ENCODE measurements around the gene CYSRT1. TPM values are rescaled to one million over a fixed set of nuclear protein-coding genes. Genes with fewer than 3 reads are reported as not detected.

The CYSRT1 gene
- total and polyA plus RNA-seq, 3 donors from 2014 or later: 3.0 to 5.6 (median 3.7) TPM

- H3K27ac ChIP-seq: no peak overlapping the region
- intact Hi-C loops (cut with DNase I; ENCODE audit: low total_unique reads): no loop called here
- peaks cover 10% of the 10 kb centered on the region for H3K4me1 ChIP-seq
- no peak for DNase-seq
- TF ChIP-seq, protein P1, sequence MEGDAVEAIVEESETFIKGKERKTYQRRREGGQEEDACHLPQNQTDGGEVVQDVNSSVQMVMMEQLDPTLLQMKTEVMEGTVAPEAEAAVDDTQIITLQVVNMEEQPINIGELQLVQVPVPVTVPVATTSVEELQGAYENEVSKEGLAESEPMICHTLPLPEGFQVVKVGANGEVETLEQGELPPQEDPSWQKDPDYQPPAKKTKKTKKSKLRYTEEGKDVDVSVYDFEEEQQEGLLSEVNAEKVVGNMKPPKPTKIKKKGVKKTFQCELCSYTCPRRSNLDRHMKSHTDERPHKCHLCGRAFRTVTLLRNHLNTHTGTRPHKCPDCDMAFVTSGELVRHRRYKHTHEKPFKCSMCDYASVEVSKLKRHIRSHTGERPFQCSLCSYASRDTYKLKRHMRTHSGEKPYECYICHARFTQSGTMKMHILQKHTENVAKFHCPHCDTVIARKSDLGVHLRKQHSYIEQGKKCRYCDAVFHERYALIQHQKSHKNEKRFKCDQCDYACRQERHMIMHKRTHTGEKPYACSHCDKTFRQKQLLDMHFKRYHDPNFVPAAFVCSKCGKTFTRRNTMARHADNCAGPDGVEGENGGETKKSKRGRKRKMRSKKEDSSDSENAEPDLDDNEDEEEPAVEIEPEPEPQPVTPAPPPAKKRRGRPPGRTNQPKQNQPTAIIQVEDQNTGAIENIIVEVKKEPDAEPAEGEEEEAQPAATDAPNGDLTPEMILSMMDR (IDR thresholded peaks at IDR 0.05): no peak
- no peak for TF ChIP-seq POLR2A (IDR thresholded peaks at IDR 0.05)
- H3K9me3 ChIP-seq: no peaks in the 10 kb centered on the region
- no peaks in the 10 kb centered on the region for H3K27me3 ChIP-seq
- WGBS, 2 donors: 89 to 95% methylated on average over 5 to 6 of the region's 6 CpGs
- no peaks in the 10 kb centered on the region for H3K36me3 ChIP-seq (ENCODE audit: low read depth, missing control alignments)
- no peak overlapping the region for H3K4me3 ChIP-seq
Observed at GRCh38 chr9:137267933-137268355, 43.0 kb downstream of the CYSRT1 start.

- TF ChIP-seq, protein P1 (IDR thresholded peaks at IDR 0.05): no peak
- TF ChIP-seq POLR2A (IDR thresholded peaks at IDR 0.05): no peak
Observed at GRCh38 chr9:137268538-137269201, 43.7 kb downstream of the CYSRT1 start.

GRCh38 chr9:137269231-137269772 is 44.3 kb downstream of the CYSRT1 start:
- H3K27ac ChIP-seq: no peak overlapping the region

More at GRCh38 chr9:137268538-137269201, 43.7 kb downstream of the CYSRT1 start:
- no peak for DNase-seq
- no peak overlapping the region for H3K4me3 ChIP-seq
- H3K36me3 ChIP-seq (ENCODE audit: low read depth, missing control alignments): no peaks in the 10 kb centered on the region
- H3K4me1 ChIP-seq: peaks cover 10% of the 10 kb centered on the region
- H3K9me3 ChIP-seq: no peaks in the 10 kb centered on the region
- no peak overlapping the region for H3K27ac ChIP-seq
- WGBS, 2 donors: 69 to 73% methylated on average over 19 of the region's 19 CpGs
- intact Hi-C loops (cut with DNase I; ENCODE audit: low total_unique reads): no loop called here
- H3K27me3 ChIP-seq: no peaks in the 10 kb centered on the region

GRCh38 chr9:137270929-137271695 is 46.1 kb downstream of the CYSRT1 start:
- Histone ChIP-seq H3K27ac (no peak overlapping the region), H3K36me3 (ENCODE audit: low read depth, missing control alignments) (no peaks in the 10 kb centered on the region), H3K9me3 (no peaks in the 10 kb centered on the region), H3K27me3 (no peaks in the 10 kb centered on the region), H3K4me3 (no peak overlapping the region), H3K4me1 (peaks cover 11% of the 10 kb centered on the region)
- WGBS, 2 donors: 90 to 91% methylated on average over 29 to 32 of the region's 32 CpGs
- TF ChIP-seq POLR2A (IDR thresholded peaks at IDR 0.05): no peak
- TF ChIP-seq, protein P1 (IDR thresholded peaks at IDR 0.05): no peak
- no peak for DNase-seq
- intact Hi-C loops (cut with DNase I; ENCODE audit: low total_unique reads): no loop called here

More at GRCh38 chr9:137269231-137269772, 44.3 kb downstream of the CYSRT1 start:
- no peaks in the 10 kb centered on the region for H3K9me3 ChIP-seq
- no peaks in the 10 kb centered on the region for H3K27me3 ChIP-seq
- intact Hi-C loops (cut with DNase I; ENCODE audit: low total_unique reads): no loop called here
- TF ChIP-seq, protein P1 (IDR thresholded peaks at IDR 0.05): no peak
- no peak for TF ChIP-seq POLR2A (IDR thresholded peaks at IDR 0.05)
- WGBS, 2 donors: 41 to 62% methylated on average over 17 of the region's 17 CpGs
- H3K4me1 ChIP-seq: peaks cover 10% of the 10 kb centered on the region
- no peak for DNase-seq
- no peaks in the 10 kb centered on the region for H3K36me3 ChIP-seq (ENCODE audit: low read depth, missing control alignments)
- H3K4me3 ChIP-seq: no peak overlapping the region

All from testis (tissue), 3 donors.